GM19463 (cell line): ENCODE data around the gene CMIP.
A peak's percentile ranks its signal among the peaks of the same experiment; 100 is the strongest.

Source experiments
- ATAC-seq: cut with Tn5 transposase; IDR thresholded peaks from one replicate; pipeline ENCODE4 v1.9.1; 2021; ENCODE audit warnings: mild to moderate bottlenecking, moderate library complexity; ENCODE audit not compliant: unreplicated experiment

Gene CMIP

GRCh38 chr16:81615833-81616232, 171.2 kb downstream of the CMIP start:
- no peak for ATAC-seq

- peak; percentile 90 for ATAC-seq
Observed at GRCh38 chr16:81616321-81617020, 171.9 kb downstream of the CMIP start.

GRCh38 chr16:81617021-81617346, 172.4 kb downstream of the CMIP start:
- no peak for ATAC-seq

DNA sequence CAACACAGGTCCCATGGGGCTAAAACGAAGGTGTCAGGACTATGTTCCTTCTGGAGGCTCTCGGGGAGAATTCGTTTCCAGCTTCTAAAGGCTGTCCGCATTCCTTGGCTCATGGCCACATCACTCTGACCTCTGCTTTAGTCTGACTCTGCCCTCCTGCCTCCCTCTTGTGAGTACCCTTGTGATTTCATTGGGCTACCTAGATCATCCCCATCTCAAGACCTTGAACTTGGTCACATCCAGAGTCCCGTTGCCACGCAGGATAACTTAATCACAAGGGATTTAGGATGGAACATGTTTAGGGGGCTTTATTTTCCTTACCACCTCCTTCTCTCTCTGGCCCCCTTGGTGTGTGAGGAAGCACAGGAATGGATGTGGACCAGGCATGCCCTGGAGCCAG, 173.6 kb downstream of the CMIP start:
- ATAC-seq = no peak

- ATAC-seq = no peak
Observed at GRCh38 chr16:81618661-81619060, 174.1 kb downstream of the CMIP start.

GRCh38 chr16:81620029-81620428, 175.4 kb downstream of the CMIP start:
- no peak for ATAC-seq

- ATAC-seq = no peak
Observed at GRCh38 chr16:81620796-81621195, 176.2 kb downstream of the CMIP start.

GRCh38 chr16:81621496-81621895, 176.9 kb downstream of the CMIP start:
- ATAC-seq = no peak

- ATAC-seq = no peak
Observed at GRCh38 chr16:81623365-81624102, 178.9 kb downstream of the CMIP start.

DNA sequence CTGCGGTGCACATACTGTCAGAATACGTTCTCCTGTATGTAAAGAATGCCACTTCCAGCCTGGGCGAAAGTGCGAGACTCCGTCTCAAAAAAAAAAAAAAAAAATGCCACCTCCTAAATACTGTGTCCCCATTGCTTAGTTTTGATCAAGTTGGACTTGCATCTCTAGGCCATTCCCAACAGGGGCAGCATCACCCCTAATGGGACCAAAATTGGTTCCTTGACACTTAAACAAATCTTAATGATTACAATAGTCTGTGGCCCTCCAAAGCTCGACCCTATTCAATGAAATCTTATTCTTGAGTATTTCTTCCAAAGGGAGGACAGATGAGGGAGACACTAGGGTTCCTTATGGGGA, 179.8 kb downstream of the CMIP start:
- no peak for ATAC-seq

GRCh38 chr16:81624760-81625543, 180.3 kb downstream of the CMIP start:
- ATAC-seq = peak; percentile 31

- ATAC-seq = peak; percentile 52
Observed at GRCh38 chr16:81625544-81626153, 181.0 kb downstream of the CMIP start.

DNA sequence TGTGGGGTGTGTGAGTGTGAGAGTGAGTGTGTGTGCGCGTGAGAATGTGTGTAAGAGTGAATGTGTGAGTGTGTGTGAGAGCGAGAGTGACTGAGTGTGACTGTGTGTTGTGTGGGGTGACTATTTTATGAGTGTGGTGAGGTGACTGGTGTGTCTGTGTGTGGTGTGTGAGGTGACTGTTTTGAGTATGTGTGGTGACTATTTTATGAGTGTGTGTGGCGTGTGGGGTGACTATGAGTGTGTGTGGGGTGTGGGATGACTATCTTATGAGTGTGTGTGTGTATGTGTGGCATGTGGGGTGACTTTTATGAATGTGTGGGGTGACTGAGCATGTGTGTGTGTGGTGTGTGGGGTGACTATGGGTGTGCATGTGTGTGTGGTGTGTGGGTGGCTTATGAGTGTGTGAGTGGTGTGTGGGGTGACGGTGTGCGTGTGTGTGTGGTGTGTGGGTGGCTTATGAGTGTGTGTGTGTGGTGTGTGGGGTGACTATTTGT, 181.6 kb downstream of the CMIP start:
- ATAC-seq = peak; percentile 15

- ATAC-seq = no peak
Observed at GRCh38 chr16:81627024-81627423, 182.4 kb downstream of the CMIP start.

- no peak for ATAC-seq
Observed at GRCh38 chr16:81627729-81628244, 183.2 kb downstream of the CMIP start.

DNA sequence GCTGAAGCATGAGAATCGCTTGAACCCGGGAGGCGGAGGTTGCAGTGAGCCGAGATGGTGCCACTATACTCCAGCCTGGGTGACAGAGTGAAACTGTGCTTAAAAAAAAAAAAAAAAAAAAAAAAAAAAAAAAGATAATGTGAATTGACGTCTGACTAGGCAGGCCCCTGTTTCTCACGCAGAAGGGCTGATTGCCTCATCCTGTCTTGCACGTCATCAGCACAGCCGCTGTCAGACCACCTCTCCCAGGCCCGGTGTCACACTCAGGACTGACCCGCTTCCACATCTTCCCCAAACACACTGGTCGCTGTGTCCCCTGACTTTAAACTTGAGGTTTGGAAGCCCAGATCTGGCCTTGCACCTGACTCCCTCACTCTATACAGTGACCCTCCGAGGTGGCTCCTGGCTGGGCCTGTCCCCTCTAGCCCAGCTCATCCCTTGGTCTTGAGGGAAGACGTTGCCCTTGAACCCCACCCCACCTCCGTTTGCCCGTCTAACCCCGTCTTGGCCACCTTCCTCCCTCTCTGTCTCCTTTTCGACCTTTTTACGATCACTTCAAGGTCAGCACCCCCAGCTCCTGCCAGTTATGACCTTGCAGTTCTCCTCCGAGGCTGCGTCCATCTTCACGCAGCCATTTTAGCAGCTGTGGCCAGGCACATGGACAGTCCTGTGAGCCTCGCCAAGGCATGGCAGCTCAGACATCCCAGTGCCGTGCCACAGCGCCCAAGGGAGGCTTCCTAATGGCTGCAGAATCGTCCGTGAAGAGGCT, 184.6 kb downstream of the CMIP start:
- ATAC-seq = no peak

GRCh38 chr16:81629896-81630634, 185.5 kb downstream of the CMIP start:
- no peak for ATAC-seq

GRCh38 chr16:81630635-81631031, 186.0 kb downstream of the CMIP start:
- ATAC-seq = no peak

- ATAC-seq = no peak
Observed at GRCh38 chr16:81632392-81633146, 188.0 kb downstream of the CMIP start.
